K562 (cell line): ENCODE results near the gene ATP6V0E2. TPM values are rescaled to one million over a fixed set of nuclear protein-coding genes. Genes with fewer than 3 reads are reported as not detected.

Experiments
- ATAC-seq: fragments of 200-7000 bp; cut with Tn5 transposase; 3 replicates; pipeline ENCODE4 v1.9.1; 2020; ENCODE audit warnings: moderate library complexity
- BruUV-seq: library from RNA; stranded (reverse); fragments of 400-500 nt; replicated peaks from 2 replicates; lab custom pipeline; 2021; lab: Mats Ljungman, UMichigan
- CTCF ChIA-PET: fragments of 300-600 bp; formaldehyde crosslinking; extraction: SDS; loops from one replicate; lab custom pipeline; 2021; ENCODE audit warnings: low intra/inter-chr PET ratio; lab: Yijun Ruan, JAX
- POLR2A ChIA-PET: fragments of 300-600, 350-650 bp; sonication (Branson Sonifier 250); formaldehyde crosslinking; extraction: SDS; loops from one replicate; lab custom pipeline; 2021; ENCODE audit warnings: antibody characterized with exemption, inconsistent platforms; lab: Yijun Ruan, JAX
- DNase-seq, 4 experiments: peaks; one replicate each; pipeline versions ENCODE4 v3.0.0 to v3.0.0-alpha.2; 2011 to 2018; ENCODE audit warnings: low spot score in 3 of 4, mixed read lengths in 3 of 4; ENCODE audit errors: extremely low read depth in 1 of 4
- FAIRE-seq: peaks from 2 replicates; lab custom pipeline; 2011; peaks lifted over from hg19 to GRCh38; lab: Jason Lieb, UNC
- H2AFZ ChIP-seq: 2 replicates; pipeline ENCODE4 v1.6.0; 2011; ENCODE audit warnings: low read depth, low read length, control low read depth, inconsistent platforms
- H3K27ac ChIP-seq: fragments of 200-600 bp; 3 replicates; pipeline ENCODE4 v1.8.0; 2011; ENCODE audit warnings: low read depth, mild to moderate bottlenecking, control low read depth, inconsistent platforms, low read length, moderate library complexity, mixed read lengths; ENCODE audit errors: extremely low read depth
- H3K27me3 ChIP-seq, 2 experiments: fragments of 300-600 bp in 1 of 2; 2 replicates in 1 of 2; 3 replicates in 1 of 2; pipeline versions ENCODE4 v1.6.0 to v1.8.0; 2011; ENCODE audit warnings: inconsistent platforms in 2 of 2, low read length in 2 of 2, mild to moderate bottlenecking in 1 of 2, mixed read lengths in 1 of 2, moderate library complexity in 1 of 2; ENCODE audit not compliant: control insufficient read depth in 2 of 2, insufficient read depth in 2 of 2
- H3K36me3 ChIP-seq: fragments of 300-600 bp; 3 replicates; pipeline ENCODE4 v1.8.0; 2011; ENCODE audit warnings: mild to moderate bottlenecking, low read length, inconsistent platforms; ENCODE audit not compliant: control insufficient read depth, insufficient read depth
- H3K4me1 ChIP-seq, 2 experiments: fragments of 200-600 bp in 1 of 2; replicated peaks in 1 of 2; 2 replicates in 1 of 2; 3 replicates in 1 of 2; pipeline versions ENCODE4 v1.5.1 to v1.8.0; 2011; ENCODE audit warnings: inconsistent platforms in 2 of 2, low read length in 2 of 2, mild to moderate bottlenecking in 1 of 2, mixed read lengths in 1 of 2, moderate library complexity in 1 of 2; ENCODE audit not compliant: control insufficient read depth in 2 of 2, insufficient read depth in 2 of 2
- H3K4me2 ChIP-seq: 2 replicates; pipeline ENCODE4 v1.6.1; 2011; ENCODE audit warnings: low read length, control low read depth, inconsistent platforms, mixed read lengths; ENCODE audit not compliant: insufficient read depth
- H3K4me3 ChIP-seq: fragments of 200-600 bp; sonication (generic), shearing (Covaris generic); 2 replicates; pipeline ENCODE4 v1.5.1; 2016; ENCODE audit warnings: control low read depth, inconsistent platforms
- H3K79me2 ChIP-seq: fragments of 200-600 bp; 3 replicates; pipeline ENCODE4 v1.8.0; 2011; ENCODE audit warnings: low read length, inconsistent platforms; ENCODE audit not compliant: control insufficient read depth, insufficient read depth
- H3K9ac ChIP-seq, 2 experiments: 2 replicates each; pipeline versions ENCODE4 v1.6.0 to v1.6.1; 2011; ENCODE audit warnings: low read depth in 2 of 2, low read length in 2 of 2, control low read depth in 1 of 2, inconsistent platforms in 1 of 2, mild to moderate bottlenecking in 1 of 2, mixed read lengths in 1 of 2; ENCODE audit not compliant: insufficient read depth in 1 of 2
- H3K9me1 ChIP-seq: one replicate; pipeline ENCODE4 v1.6.0; 2011; ENCODE audit warnings: inconsistent platforms, mild to moderate bottlenecking, low read length, moderate library complexity; ENCODE audit not compliant: control insufficient read depth, insufficient read depth
- H3K9me3 ChIP-seq: replicated peaks from 2 replicates; pipeline ENCODE4 v1.5.1; 2011; ENCODE audit warnings: low read depth, low read length, inconsistent platforms; ENCODE audit not compliant: control insufficient read depth, insufficient read depth
- H4K20me1 ChIP-seq: replicated peaks from 2 replicates; pipeline ENCODE4 v1.6.1; 2011; ENCODE audit warnings: low read length, inconsistent platforms, mixed read lengths; ENCODE audit not compliant: control insufficient read depth, insufficient read depth
- CLOCK ChIP-seq: fragments of 250-450 bp; sonication (Bioruptor Pico); IDR thresholded peaks from 2 replicates; pipeline ENCODE4 v1.4.0; 2020; ENCODE audit warnings: mild to moderate bottlenecking, moderate library complexity, borderline replicate concordance
- GABPB1 ChIP-seq: sonication (generic); formaldehyde crosslinking; IDR thresholded peaks from 2 replicates; pipeline ENCODE4 v1.8.0; 2022; ENCODE audit warnings: mild to moderate bottlenecking, missing genetic modification reagents
- MYBL2 ChIP-seq, 2 experiments: fragments of 450-650 bp in 1 of 2; sonication (generic) in 1 of 2; formaldehyde crosslinking in 1 of 2; IDR thresholded peaks; 2 replicates each; pipeline versions ENCODE4 v1.6.1 to v1.8.1; 2017 to 2022; ENCODE audit warnings: borderline replicate concordance in 1 of 2, inconsistent platforms in 1 of 2, low read depth in 1 of 2, mild to moderate bottlenecking in 1 of 2, missing genetic modification reagents in 1 of 2, moderate library complexity in 1 of 2
- TEAD4 ChIP-seq, 2 experiments: sonication (generic) in 1 of 2; formaldehyde crosslinking in 1 of 2; IDR thresholded peaks; 2 replicates each; pipeline versions ENCODE4 v1.6.1 to v1.8.0; 2012 to 2022; ENCODE audit warnings: borderline replicate concordance in 1 of 2, inconsistent platforms in 1 of 2, low read length in 1 of 2, mild to moderate bottlenecking in 1 of 2, missing genetic modification reagents in 1 of 2
- ZNF57 ChIP-seq: fragments of 450-650 bp; formaldehyde crosslinking; IDR thresholded peaks from 2 replicates; pipeline ENCODE4 v1.4.0; 2020; ENCODE audit warnings: mild to moderate bottlenecking, moderate library complexity
- ZZZ3 ChIP-seq: fragments of 450-650 bp; IDR thresholded peaks from 2 replicates; pipeline ENCODE4 v1.6.1; 2016; ENCODE audit warnings: antibody characterized with exemption, mild to moderate bottlenecking, moderate library complexity
- WGBS: fragments of 100-300 bp; shearing (Covaris generic); methylation state at CpG from one replicate; pipeline ENCODE4 v1.1.6; 2016; ENCODE audit warnings: low coverage, mixed read lengths; ENCODE audit not compliant: insufficient coverage; ENCODE audit errors: missing lambda C conversion rate; 5-methylcytosine and 5-hydroxymethylcytosine counted together
- in situ Hi-C: fragments of 300-500 bp; cut with MboI; formaldehyde crosslinking; loops from 4 replicates; pipeline ENCODE4 v1.15.0; 2018; ENCODE audit warnings: inconsistent platforms, mixed read lengths
- intact Hi-C: fragments of 100-400 bp; cut with micrococcal nuclease; formaldehyde crosslinking; loops from 2 replicates; pipeline ENCODE4 v1.14.2; 2022
- polyA plus RNA-seq, 8 experiments: library from polyadenylated mRNA; depleted of rRNA in 4 of 8; stranded (reverse) in 5 of 8; unstranded in 3 of 8; fragments of >200 nt; fragmentation: Nextera tagmentation in 2 of 8; fragmentation: Illumina TruSeq in 1 of 8; extraction: Ambion mirVana in 2 of 8; extraction: Trizol in 1 of 8; gene quantifications; 2 replicates each; pipeline versions ENCODE4 v1.2.1 to v1.2.3, GENCODE V29; 2011 to 2014; ENCODE audit warnings: inconsistent platforms in 1 of 8, missing spikeins in 1 of 8
- total RNA-seq, 7 experiments: library from RNA; depleted of rRNA in 6 of 7; stranded (reverse); fragments of >200 nt in 6 of 7; fragmentation: Illumina TruSeq in 2 of 7; extraction: Trizol in 2 of 7; gene quantifications; 2 replicates each; pipeline versions ENCODE4 v1.2.1 to v1.2.3, GENCODE V29; 2011 to 2021; ENCODE audit warnings: low replicate concordance in 1 of 7
- TF ChIP-seq, protein P1 (sequence below): fragments of 250-450 bp; sonication (Bioruptor Pico); IDR thresholded peaks from 2 replicates; pipeline ENCODE4 v1.5.0; 2021; ENCODE audit warnings: mild to moderate bottlenecking, moderate library complexity
- TF ChIP-seq, protein P2 (sequence below), 2 experiments: IDR thresholded peaks; 2 replicates each; pipeline ENCODE4 v1.6.1; 2011; ENCODE audit warnings: borderline replicate concordance in 1 of 2, control low read depth in 1 of 2, low read depth in 1 of 2, low read length in 1 of 2, mild to moderate bottlenecking in 1 of 2, mixed read lengths in 1 of 2, moderate library complexity in 1 of 2; ENCODE audit not compliant: insufficient read depth in 1 of 2, insufficient read length in 1 of 2, poor library complexity in 1 of 2, severe bottlenecking in 1 of 2; ENCODE audit errors: extremely low read depth in 1 of 2
- TF ChIP-seq, protein P3 (sequence below): fragments of 250-450 bp; sonication (Bioruptor Pico); IDR thresholded peaks from 2 replicates; pipeline ENCODE4 v1.4.0; 2020; ENCODE audit warnings: mild to moderate bottlenecking

Gene ATP6V0E2
- total and polyA plus RNA-seq, 9 of the 15 experiments (the other 6 are each of a cell fraction or from before 2014, with no cell fraction given) = 0.55 to 18.5 (median 10.9) TPM

DNA sequence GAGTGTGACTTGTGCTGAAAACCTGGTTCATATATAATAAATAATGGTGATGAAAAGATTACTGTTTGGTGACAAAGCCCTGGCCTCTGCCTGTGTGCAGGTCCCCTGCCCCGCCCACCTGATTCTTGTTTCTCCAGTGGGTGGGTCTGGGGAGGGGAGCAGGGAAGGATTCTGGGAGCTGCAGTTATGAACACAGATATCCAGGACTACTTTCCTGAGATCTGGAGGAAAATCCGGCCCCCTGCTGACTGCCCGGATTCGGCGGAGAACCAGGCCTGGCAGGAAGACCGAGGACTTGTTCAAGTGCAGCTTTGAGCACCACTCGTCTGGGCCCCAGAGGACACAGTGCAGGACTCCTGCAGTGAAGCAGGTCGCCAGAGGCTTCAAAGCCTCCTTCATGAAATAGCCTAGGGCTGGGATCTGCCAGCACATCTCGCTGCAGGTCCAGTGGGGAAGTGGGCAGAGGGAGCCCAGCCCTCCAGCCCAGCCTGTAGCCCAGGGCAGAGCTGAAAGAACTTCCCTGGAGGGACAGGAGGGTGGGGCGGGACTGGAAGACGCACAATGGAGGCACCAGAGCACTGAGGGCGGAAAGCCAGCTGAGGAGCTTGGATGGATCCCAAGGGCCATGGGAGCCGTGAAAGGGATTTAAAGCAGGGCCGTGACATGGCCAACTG lies 7.0 kb downstream of the ATP6V0E2 start:
- Histone ChIP-seq H3K79me2 (no peaks in the 10 kb centered on the region), H3K9ac (0 out of 4 replicates have a peak overlapping the region, but pooled peaks of 1 of the 2 experiments have one; percentile 7), H3K27me3 (peaks cover 10 to 37% of the 10 kb centered on the region in 2 experiments; a peak in 3 of 5 replicates), H3K36me3 (no peaks in the 10 kb centered on the region), H3K9me3 (no peaks in the 10 kb centered on the region), H2AFZ (no peak overlapping the region), H3K4me2 (no peak overlapping the region), H4K20me1 (peaks cover 11% of the 10 kb centered on the region; the same call in 1 of the 2 replicates), H3K4me3 (no peak overlapping the region), H3K9me1 (no peaks in the 10 kb centered on the region), H3K4me1 (peaks cover 10 to 22% of the 10 kb centered on the region in 2 experiments), H3K27ac (no peak overlapping the region)
- CTCF ChIA-PET = no interaction called here
- intact Hi-C loops = loop anchor here (5.0 kb wide), 2 partner anchors 167 to 397 kb away; no protein-coding TSS in a partner anchor
- WGBS = 30% methylated on average over 14 of the region's 14 CpGs
- FAIRE-seq = no peak
- BruUV-seq = no TSS peak
- peak in 1 of 4 experiments; percentile 3 for DNase-seq
- POLR2A ChIA-PET = interaction anchor here (0.7 kb wide), 1 partner anchor 289 kb away, joined by 4 read pairs; no protein-coding TSS in a partner anchor
- in situ Hi-C loops = no loop called here
- ATAC-seq = no peak
- TF ChIP-seq, protein P1, sequence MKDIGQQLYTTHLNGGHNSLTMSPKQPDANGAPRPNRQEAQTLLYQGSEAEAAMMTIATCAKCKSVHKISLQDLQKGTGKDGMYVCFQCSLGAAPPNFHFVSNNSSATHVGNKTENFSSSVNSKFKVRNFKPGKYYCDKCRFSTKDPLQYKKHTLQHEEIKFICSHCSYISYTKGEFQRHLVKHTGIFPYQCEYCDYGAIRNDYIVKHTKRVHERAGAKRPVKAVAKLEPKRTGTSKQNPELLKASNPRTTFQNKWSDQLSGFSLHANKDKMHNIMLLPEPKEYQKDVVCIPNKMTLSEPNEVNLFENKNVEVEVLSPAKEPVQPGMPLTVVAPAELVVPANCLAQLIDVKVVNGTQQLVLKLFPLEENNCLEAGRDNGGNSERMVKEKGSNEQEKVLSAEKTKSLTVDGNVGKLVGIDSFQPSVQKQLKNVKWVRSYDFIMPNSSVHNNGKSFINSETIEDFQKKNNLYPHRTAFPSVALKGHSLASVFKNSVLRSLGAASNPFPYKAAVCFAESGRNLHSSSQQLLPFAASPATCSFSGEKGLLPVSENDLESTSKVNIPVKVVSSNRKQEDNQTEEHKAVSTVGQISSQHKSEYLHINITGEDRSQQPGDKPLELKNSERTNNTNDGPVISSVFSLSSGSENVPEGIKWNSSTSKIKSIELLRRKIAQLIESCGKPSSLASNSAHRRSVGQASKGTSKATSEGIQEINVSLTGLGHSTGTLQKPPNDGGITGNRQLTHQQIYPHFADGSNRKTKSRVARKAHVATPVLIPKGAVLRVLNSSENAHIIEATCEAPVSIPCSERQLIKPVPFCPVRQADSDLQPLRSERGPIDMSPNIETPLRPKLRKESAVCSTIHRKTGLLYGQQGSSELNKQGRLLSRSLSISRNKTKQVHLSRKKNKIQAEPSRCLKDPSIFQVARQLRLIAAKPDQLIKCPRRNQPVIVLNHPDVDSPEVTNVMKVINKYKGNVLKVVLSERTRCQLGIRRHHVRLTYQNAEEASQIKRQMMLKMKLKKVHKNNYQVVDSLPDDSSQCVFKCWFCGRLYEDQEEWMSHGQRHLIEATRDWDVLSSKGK (CRISPR knock-in tag) = no peak
- TF ChIP-seq CLOCK (no peak), TEAD4 (IDR thresholded peaks at IDR 0.05; ENCODE audit: low read length) (no peak), TEAD4 (CRISPR knock-in tag; IDR thresholded peaks at IDR 0.05; ENCODE audit: borderline replicate concordance) (no peak), ZZZ3 (no peak), GABPB1 (CRISPR knock-in tag) (no peak), ZNF57 (no peak), MYBL2 (IDR thresholded peaks at IDR 0.05; ENCODE audit: low read depth) (no peak), MYBL2 (CRISPR knock-in tag; IDR thresholded peaks at IDR 0.05; ENCODE audit: borderline replicate concordance) (no peak)
- TF ChIP-seq, protein P2, sequence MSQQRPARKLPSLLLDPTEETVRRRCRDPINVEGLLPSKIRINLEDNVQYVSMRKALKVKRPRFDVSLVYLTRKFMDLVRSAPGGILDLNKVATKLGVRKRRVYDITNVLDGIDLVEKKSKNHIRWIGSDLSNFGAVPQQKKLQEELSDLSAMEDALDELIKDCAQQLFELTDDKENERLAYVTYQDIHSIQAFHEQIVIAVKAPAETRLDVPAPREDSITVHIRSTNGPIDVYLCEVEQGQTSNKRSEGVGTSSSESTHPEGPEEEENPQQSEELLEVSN (IDR thresholded peaks at IDR 0.05; ENCODE audit: borderline replicate concordance in 1 of 2, extremely low read depth in 1 of 2, insufficient read depth in 1 of 2, insufficient read length in 1 of 2, low read depth in 1 of 2, low read length in 1 of 2, poor library complexity in 1 of 2, severe bottlenecking in 1 of 2) = no peak
- TF ChIP-seq, protein P3, sequence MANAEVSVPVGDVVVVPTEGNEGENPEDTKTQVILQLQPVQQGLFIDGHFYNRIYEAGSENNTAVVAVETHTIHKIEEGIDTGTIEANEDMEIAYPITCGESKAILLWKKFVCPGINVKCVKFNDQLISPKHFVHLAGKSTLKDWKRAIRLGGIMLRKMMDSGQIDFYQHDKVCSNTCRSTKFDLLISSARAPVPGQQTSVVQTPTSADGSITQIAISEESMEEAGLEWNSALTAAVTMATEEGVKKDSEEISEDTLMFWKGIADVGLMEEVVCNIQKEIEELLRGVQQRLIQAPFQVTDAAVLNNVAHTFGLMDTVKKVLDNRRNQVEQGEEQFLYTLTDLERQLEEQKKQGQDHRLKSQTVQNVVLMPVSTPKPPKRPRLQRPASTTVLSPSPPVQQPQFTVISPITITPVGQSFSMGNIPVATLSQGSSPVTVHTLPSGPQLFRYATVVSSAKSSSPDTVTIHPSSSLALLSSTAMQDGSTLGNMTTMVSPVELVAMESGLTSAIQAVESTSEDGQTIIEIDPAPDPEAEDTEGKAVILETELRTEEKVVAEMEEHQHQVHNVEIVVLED (CRISPR knock-in tag) = no peak
